ENCODE measurements around the gene MIS18A.

- TF ChIP-seq TAF1 (IDR thresholded peaks at IDR 0.05; ENCODE audit: borderline replicate concordance, low read depth, low read length): no peak
- no peak for TF ChIP-seq CBX5 (IDR thresholded peaks at IDR 0.05; ENCODE audit: low read depth)
- no peak for TF ChIP-seq REST (IDR thresholded peaks at IDR 0.05; ENCODE audit: low read depth, low read length)
- TF ChIP-seq CREB1 (IDR thresholded peaks at IDR 0.05; ENCODE audit: low read depth): no peak
- TF ChIP-seq BHLHE40 (IDR thresholded peaks at IDR 0.05; ENCODE audit: borderline replicate concordance in 1 of 2, low read depth in 2 of 2, low read length in 1 of 2): no peak
- TF ChIP-seq CTCF (IDR thresholded peaks at IDR 0.05 in 2 of 3, conservative IDR thresholded peaks at IDR 0.05 in 1 of 3; ENCODE audit: control insufficient read depth in 2 of 3, extremely low read depth in 1 of 3, insufficient read depth in 1 of 3, low read depth in 3 of 3, low read length in 3 of 3): no peak
- TF ChIP-seq USF2 (IDR thresholded peaks at IDR 0.05; ENCODE audit: borderline replicate concordance, low read depth, low read length): no peak
- TF ChIP-seq POLR2A (IDR thresholded peaks at IDR 0.05; ENCODE audit: low read depth, low read length): no peak
- TF ChIP-seq EZH2 (IDR thresholded peaks at IDR 0.05; ENCODE audit: borderline replicate concordance, control insufficient read depth, low read depth, low read length): no peak
- no peak for TF ChIP-seq PAX5 (IDR thresholded peaks at IDR 0.05; ENCODE audit: borderline replicate concordance, low read depth, low read length)
- no peak for TF ChIP-seq NFIC (IDR thresholded peaks at IDR 0.05; ENCODE audit: low read depth, low read length)
- TF ChIP-seq MXI1 (IDR thresholded peaks at IDR 0.05; ENCODE audit: low read depth, low read length): no peak
- no peak for TF ChIP-seq BCL3 (IDR thresholded peaks at IDR 0.05; ENCODE audit: borderline replicate concordance, insufficient read depth, low read depth, low read length, poor library complexity, severe bottlenecking)
- TF ChIP-seq TARDBP (IDR thresholded peaks at IDR 0.05; ENCODE audit: borderline replicate concordance): no peak
Observed at GRCh38 chr21:32253215-32253641, 25.6 kb downstream of the MIS18A start.
